ENCODE results near the gene C3orf38. TPM values are rescaled to one million over a fixed set of nuclear protein-coding genes. Genes with fewer than 3 reads are reported as not detected.
A peak's percentile ranks its signal among the peaks of the same experiment; 100 is the strongest.

Gene C3orf38
- total and polyA plus RNA-seq, 9 of the 15 experiments (the other 6 are each of a cell fraction or from before 2014, with no cell fraction given) = 8.7 to 22.1 (median 16.2) TPM

DNA sequence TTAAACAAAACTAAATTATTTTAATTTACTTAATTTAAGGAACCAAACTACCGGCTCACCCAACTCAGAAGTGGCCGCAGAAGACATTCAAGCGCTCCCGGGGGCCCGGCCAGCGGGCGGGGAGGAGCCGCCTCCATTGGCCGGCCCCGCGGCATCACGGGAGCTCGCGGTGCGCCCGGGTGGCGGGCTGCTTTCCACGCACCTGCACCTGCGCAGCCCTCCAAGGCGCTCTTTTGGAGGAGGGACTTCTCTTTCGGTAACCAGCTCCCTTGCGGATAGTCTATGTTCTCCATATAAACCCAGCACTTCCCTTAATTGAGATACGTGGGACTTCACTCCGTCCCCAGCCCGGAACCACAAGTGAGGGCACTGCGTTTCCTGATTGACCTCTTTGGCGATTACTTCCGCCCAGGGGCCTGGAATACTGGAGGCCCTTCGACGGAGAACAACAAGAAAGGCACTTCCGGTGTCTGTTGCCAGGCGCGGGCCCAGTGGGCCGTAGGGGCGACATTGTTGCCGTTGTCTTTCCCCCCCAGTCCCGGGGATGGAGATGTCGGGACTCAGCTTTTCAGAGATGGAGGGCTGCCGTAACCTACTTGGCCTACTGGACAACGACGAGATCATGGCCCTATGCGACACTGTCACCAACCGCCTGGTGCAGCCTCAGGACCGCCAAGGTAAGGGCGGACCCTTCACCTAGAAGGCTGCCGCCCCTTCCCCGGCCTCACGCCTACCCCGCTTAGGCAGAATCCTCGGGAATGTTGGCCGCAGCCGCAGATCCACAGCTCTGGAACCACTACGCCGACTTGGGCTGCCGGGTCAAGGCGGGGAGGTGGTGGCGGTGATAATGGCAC, at the start of gene C3orf38 (continued):
- TF ChIP-seq JUND (IDR thresholded peaks at IDR 0.05; ENCODE audit: borderline replicate concordance, low read depth, low read length) (0 out of 2 replicates have a peak, but pooled peaks have one; percentile 10), JUND (tag; IDR thresholded peaks at IDR 0.05; ENCODE audit: borderline replicate concordance, low read depth, low read length) (no peak), NR1H2 (CRISPR knock-in tag; IDR thresholded peaks at IDR 0.05) (no peak), C11orf30 (IDR thresholded peaks at IDR 0.05; ENCODE audit: low read depth) (peak; percentile 88), NFRKB (IDR thresholded peaks at IDR 0.05; ENCODE audit: low read depth) (peak; percentile 97), MYBL2 (IDR thresholded peaks at IDR 0.05; ENCODE audit: low read depth) (peak; percentile 45; the same call in 1 of the 2 replicates), MYBL2 (CRISPR knock-in tag; IDR thresholded peaks at IDR 0.05; ENCODE audit: borderline replicate concordance) (no peak), SP1 (CRISPR knock-in tag; IDR thresholded peaks at IDR 0.05) (peak; percentile 72), SAFB (IDR thresholded peaks at IDR 0.05; ENCODE audit: borderline replicate concordance, low read depth, low read length) (peak; percentile 55; the same call in 1 of the 2 replicates), NRF1 (conservative IDR thresholded peaks at IDR 0.05 in 1 of 2, IDR thresholded peaks at IDR 0.05 in 1 of 2) (peak; percentile 87 to 88), MYNN (IDR thresholded peaks at IDR 0.05) (0 out of 2 replicates have a peak, but pooled peaks have one; percentile 46), MYNN (CRISPR knock-in tag; IDR thresholded peaks at IDR 0.05) (no peak), CREB1 (IDR thresholded peaks at IDR 0.05) (0 out of 2 replicates have a peak, but pooled peaks have one; percentile 46), CREB1 (CRISPR knock-in tag; IDR thresholded peaks at IDR 0.05) (peak; percentile 47; the same call in 1 of the 2 replicates), CREM (IDR thresholded peaks at IDR 0.05; ENCODE audit: low read depth) (peak; percentile 59), L3MBTL2 (IDR thresholded peaks at IDR 0.05) (peak; percentile 61), ZBTB1 (CRISPR knock-in tag; IDR thresholded peaks at IDR 0.05; ENCODE audit: borderline replicate concordance, low read depth) (no peak), SNRNP70 (optimal IDR thresholded peaks at IDR 0.05; ENCODE audit: low read depth, low read length) (no peak), TARDBP (IDR thresholded peaks at IDR 0.05) (peak; percentile 28; the same call in 1 of the 2 replicates), ZNF764 (CRISPR knock-in tag; IDR thresholded peaks at IDR 0.05; ENCODE audit: low read depth) (no peak), SPI1 (IDR thresholded peaks at IDR 0.05; ENCODE audit: borderline replicate concordance, low read depth, low read length) (peak; percentile 65)
- TF ChIP-seq, protein P1, sequence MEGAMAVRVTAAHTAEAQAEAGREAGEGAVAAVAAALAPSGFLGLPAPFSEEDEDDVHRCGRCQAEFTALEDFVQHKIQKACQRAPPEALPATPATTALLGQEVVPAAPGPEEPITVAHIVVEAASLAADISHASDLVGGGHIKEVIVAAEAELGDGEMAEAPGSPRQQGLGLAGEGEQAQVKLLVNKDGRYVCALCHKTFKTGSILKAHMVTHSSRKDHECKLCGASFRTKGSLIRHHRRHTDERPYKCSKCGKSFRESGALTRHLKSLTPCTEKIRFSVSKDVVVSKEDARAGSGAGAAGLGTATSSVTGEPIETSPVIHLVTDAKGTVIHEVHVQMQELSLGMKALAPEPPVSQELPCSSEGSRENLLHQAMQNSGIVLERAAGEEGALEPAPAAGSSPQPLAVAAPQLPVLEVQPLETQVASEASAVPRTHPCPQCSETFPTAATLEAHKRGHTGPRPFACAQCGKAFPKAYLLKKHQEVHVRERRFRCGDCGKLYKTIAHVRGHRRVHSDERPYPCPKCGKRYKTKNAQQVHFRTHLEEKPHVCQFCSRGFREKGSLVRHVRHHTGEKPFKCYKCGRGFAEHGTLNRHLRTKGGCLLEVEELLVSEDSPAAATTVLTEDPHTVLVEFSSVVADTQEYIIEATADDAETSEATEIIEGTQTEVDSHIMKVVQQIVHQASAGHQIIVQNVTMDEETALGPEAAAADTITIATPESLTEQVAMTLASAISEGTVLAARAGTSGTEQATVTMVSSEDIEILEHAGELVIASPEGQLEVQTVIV (CRISPR knock-in tag; IDR thresholded peaks at IDR 0.05; ENCODE audit: borderline replicate concordance) = no peak
- TF ChIP-seq, protein P2, sequence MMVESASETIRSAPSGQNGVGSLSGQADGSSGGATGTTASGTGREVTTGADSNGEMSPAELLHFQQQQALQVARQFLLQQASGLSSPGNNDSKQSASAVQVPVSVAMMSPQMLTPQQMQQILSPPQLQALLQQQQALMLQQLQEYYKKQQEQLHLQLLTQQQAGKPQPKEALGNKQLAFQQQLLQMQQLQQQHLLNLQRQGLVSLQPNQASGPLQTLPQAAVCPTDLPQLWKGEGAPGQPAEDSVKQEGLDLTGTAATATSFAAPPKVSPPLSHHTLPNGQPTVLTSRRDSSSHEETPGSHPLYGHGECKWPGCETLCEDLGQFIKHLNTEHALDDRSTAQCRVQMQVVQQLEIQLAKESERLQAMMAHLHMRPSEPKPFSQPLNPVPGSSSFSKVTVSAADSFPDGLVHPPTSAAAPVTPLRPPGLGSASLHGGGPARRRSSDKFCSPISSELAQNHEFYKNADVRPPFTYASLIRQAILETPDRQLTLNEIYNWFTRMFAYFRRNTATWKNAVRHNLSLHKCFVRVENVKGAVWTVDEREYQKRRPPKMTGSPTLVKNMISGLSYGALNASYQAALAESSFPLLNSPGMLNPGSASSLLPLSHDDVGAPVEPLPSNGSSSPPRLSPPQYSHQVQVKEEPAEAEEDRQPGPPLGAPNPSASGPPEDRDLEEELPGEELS (CRISPR knock-in tag; IDR thresholded peaks at IDR 0.05; ENCODE audit: borderline replicate concordance) = peak; percentile 85; the same call in 1 of the 2 replicates
- TF ChIP-seq, protein P3, sequence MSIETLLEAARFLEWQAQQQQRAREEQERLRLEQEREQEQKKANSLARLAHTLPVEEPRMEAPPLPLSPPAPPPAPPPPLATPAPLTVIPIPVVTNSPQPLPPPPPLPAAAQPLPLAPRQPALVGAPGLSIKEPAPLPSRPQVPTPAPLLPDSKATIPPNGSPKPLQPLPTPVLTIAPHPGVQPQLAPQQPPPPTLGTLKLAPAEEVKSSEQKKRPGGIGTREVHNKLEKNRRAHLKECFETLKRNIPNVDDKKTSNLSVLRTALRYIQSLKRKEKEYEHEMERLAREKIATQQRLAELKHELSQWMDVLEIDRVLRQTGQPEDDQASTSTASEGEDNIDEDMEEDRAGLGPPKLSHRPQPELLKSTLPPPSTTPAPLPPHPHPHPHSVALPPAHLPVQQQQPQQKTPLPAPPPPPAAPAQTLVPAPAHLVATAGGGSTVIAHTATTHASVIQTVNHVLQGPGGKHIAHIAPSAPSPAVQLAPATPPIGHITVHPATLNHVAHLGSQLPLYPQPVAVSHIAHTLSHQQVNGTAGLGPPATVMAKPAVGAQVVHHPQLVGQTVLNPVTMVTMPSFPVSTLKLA (conservative IDR thresholded peaks at IDR 0.05) = peak; percentile 71 to 85
